Left lobe of liver (tissue), 2 donors: Measurements from ENCODE around the gene COA4. TPM values are rescaled to one million over a fixed set of nuclear protein-coding genes. Genes with fewer than 3 reads are reported as not detected.
"Not testable (repeated sequence)": the region's sequence is repeated elsewhere in the genome, so short reads cannot be mapped to it uniquely, and the experiment has no call there.

Experiments
- ATAC-seq: fragments of 200-7000 bp; cut with Tn5 transposase; one replicate; pipeline ENCODE4 v1.9.1; 2020; ENCODE audit warnings: mild to moderate bottlenecking, moderate library complexity
- DNase-seq: peaks from one replicate; pipeline ENCODE4 v3.0.0-alpha.2; 2020; ENCODE audit warnings: low spot score
- total RNA-seq: library from RNA; stranded (reverse); gene quantifications from one replicate; pipeline ENCODE4 v1.2.1, GENCODE V29; 2021
- donor health status: DM: no; HTN: no; CAD: no; lungs with moderate emphysema.
- donor health status: DM: no; HTN: yes; CAD: no.

COA4 gene
- total RNA-seq = 47.9 TPM

DNA sequence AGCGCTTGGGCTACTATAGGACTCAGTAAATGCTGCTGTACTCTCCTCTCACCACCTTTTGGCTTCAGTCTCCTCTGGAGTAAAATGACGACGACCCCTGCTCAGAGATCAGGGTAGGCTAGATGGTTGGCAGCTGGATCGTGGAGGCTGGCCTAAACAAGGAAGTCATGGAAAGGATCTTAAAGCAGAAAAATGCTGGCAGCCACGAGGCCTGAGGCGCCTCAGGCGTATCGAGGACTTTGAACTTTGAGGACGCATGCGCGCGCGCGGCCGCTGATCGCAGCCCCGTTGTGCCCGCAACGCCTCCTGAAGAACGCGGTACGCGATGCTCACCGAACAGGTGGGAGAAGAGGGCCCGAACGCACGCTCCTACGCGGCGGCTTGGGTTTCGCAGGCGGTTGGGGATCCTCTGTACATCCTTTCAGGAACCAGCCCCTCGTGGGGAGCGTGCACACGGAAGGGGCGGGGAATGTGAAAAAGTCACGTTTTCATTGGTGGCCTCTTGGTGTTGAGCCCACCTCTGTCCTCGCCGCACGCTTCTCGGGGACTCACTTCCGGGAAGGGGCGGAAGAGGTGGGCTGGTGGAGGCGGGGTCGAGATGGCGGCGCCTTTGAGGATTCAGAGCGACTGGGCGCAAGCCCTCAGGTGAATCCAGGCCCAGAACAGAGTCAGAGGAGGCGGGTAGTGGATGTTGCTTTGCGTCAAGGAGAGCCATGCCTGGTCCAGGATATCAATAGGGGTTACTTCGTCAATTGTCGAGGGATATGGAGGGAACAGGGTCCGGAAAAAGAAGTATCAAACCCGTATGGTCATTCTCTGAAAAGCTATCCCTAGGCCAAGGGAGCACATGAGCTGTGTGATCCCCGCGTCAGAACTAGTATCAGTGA is at the start of gene COA4, which contains the start of gene PAAF1:
COA4 (minus strand) TSS at position 423 of the 887 bp plus-strand sequence. CDS start 3,468 bp downstream, outside the sequence.
PAAF1 (plus strand) TSS at position 576 of the 887 bp plus-strand sequence; CDS start at position 599, 23 bp downstream.
- ATAC-seq (peak; percentile 98), DNase-seq (peak; percentile 94)

DNA sequence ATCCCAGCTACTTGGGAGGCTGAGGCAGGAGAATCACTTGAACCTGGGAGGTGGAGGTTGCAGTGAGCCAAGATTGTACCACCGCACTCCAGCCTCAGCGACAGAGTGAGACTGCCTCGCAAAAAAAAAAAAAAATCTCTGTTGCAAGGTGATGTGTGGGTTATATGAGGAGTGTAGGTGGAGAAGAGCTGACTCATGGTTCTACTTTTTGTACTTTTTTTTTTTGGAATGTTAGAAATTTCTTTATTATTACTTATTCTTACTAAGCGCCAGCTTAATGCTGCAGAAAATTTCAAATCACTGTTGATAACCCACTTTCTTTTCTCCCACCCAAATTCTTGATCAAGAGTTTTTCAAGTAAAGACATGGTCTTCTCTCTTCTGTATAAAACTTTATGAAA is 44.5 kb upstream of the COA4 start:
- DNase-seq (no peak), ATAC-seq (no peak)

DNA sequence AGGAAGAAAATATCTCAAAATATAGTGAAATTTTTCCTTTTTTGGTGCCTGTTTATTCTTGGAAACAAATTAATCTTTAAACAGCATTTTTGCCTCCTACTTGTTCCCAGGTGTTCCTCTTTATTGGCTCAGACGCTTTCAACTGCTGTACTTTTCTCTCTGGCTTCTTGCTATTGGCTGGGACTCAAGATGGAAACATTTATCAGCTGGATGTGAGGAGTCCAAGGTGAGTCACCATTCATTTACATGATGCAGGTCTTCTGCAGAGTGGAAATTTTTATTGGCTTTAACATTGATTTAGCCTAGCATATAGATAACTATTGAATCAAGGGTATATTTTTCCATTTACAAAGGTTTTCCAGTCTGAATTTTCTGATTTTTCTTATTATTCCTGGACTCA is 39.8 kb upstream of the COA4 start:
- DNase-seq = no peak
- no peak for ATAC-seq

DNA sequence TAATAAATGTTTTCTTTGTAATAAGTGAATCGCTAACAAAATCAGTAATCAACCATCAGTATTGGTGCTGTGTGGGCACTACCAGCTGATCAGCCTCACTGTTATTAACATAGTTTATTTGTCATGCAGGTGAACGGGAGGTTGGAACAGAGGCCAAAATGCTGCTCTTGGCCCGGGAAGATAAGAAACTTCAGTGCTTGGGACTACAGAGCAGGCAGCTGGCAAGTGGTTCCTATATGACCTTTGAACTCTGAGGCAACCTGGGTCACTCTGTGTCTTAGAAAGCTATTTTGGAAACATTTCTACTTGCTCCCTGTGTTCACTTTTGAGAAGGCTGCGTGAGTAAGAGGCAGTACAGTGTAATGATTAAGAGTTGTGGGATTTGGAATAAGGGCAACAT is 37.6 kb upstream of the COA4 start:
- ATAC-seq = peak; percentile 79

DNA sequence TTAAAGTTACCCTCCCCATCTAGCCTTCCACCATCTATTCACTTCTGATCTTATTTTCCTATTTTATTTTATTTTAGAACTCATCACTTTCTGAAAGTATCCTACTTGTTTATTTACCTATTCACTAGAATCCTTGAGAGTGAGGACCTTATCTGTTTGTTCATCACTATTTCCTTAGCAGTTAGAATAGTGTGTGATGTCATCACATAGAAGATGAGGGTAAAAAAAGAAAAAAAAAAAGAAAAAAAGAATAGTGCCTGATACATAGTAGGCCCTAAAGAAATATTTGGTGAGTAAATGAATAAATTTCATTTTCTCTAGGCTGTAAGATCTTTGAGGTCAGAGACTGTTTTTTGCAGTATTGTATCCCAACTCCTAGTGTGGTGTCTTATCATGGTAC is 36.8 kb upstream of the COA4 start:
- DNase-seq (no peak), ATAC-seq (no peak)

More for the DNA sequence above, 37.6 kb upstream of the COA4 start:
- DNase-seq = no peak

DNA sequence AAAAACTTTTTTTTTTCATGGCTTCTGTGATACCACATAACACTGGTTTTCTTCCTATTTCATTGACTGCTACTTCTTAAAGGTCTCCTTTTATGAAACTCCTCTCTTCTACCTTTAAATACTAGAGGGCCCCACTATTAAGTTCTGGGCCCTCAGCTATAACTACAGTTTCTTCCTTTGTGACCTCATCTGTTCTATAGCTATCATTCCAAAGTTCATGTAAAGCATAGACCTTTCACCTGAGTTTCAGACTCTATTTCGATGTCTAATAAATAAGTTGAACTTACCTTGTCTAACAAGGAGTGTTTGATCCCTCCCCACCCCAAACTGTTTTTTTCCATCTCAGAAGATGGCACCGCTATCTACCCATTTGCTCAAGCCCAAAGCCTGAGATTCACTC is 35.4 kb upstream of the COA4 start:
- no peak for DNase-seq
- ATAC-seq = no peak

DNA sequence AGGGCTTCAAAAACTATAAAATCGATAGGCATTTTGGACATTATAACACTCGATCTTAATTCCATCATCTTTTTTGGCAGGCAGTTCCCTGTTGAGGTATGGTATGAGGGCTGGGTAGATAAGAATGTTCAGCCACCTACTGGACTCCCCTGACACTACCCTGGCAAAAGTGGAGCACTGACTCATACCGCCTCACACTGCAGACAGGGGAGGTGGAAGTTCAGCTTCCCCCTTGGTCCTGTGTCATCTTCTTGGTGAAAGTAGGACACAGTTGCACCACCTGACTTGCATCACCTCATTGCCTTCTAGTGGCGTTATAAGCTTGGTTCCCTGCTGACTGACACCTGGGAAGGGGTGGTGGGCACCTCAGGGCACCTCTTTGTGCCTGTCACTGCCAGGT is 30.5 kb upstream of the COA4 start:
- peak; percentile 33 for ATAC-seq
- DNase-seq = no peak

DNA sequence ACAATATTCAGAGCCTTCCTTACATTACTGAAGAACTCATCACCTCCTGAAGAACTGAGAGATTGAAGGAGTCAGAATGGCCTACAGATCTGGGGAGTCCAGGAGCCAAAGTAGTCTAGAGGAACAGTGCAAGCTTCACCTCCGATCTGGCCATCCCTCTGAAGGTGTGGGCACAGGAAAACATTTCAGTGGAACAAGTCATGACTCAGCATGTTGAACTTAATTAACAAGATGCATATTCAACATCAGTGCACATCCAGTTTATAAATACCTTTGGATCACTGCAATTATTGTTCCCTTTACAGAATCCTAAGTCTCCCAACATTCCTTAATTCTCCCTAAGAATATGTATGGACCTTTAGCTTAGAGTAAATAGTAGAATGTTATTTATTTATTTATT is 25.7 kb upstream of the COA4 start:
- DNase-seq = no peak
- no peak for ATAC-seq

DNA sequence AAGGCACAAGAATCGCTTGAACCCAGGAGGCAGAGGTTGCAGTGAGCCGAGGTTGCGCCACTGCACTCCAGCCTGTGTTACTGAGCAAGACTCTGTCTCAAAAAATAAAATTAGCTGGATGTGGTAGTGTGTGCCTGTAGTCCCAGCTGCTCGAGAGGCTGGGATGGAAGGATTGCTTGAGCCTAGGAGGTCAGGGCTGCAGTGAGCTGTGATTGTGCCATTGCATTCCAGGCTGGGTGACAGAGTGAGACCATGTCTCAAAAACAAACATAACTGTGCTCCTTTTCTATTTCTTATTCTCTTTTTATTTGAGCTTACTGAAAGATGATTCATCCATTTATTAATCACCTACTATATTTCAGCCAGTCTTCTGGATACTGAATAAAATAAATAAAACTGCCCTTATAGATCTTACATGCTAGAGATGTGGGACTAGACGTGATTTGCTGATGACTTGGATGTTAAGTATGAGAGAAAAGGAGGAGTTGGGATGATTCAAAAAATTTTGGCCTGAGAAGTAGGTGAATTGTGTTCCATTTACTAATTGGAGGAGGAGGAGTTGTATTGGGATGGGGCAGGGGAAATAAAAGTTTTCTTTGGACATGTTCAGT is 18.2 kb upstream of the COA4 start:
- ATAC-seq = no peak
- no peak for DNase-seq

DNA sequence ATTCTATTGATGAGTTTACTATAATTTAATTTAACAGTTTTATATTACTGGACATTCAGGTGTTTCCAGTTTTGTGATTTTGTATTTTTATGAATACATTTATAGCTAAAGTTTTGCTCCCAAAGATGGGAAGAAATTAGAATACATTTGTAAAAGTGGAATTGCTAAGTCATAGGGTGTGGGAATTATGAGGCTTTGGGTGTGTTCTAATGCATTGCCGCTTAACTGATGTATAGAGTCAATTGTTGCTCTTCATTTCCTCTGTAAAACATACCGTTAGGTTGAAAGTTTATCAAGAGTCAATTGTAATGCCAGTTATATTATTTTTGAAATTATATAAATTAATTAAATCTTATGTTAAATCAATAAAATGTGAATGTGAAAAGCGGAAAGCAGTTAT is 16.4 kb upstream of the COA4 start:
- ATAC-seq (no peak), DNase-seq (no peak)

DNA sequence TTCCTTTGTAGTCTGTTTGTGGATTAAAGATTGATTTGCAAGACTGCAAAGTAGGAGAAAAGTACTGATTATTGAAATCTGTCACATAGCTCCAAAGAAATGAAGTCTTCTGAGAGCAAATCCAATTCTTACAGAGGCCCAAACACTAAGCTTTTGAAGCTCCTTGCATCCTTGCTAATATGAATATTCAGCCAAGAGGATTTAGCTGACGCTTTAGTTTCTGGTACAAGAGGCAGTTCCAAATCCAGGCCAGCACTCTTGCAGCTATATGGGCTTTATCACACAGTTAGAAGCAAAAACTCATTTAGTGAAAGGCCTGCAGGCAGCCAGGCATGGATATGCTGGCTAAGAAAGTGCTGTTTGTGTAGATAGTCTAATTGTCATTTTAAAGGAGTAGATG is 12.9 kb upstream of the COA4 start:
- DNase-seq (no peak), ATAC-seq (no peak)

DNA sequence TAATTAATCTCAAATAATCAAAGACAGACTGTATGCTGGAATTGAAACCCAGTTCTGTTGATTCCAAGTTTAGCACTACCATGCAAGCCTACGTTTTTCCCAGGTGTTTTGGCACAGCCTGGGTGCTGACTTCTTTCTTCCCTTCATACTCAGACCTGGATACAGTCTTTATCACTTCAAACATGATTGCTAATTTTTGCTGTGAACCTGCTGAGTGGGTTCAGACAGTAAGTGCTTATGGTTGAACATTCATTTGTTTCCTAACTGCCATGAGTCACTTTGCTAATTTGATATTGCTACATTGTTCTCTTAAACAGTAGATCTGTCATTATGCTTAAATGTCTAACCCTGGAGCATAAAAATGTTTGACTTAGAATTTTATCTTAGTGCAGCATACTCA is 12.4 kb upstream of the COA4 start:
- no peak for ATAC-seq
- DNase-seq = no peak

DNA sequence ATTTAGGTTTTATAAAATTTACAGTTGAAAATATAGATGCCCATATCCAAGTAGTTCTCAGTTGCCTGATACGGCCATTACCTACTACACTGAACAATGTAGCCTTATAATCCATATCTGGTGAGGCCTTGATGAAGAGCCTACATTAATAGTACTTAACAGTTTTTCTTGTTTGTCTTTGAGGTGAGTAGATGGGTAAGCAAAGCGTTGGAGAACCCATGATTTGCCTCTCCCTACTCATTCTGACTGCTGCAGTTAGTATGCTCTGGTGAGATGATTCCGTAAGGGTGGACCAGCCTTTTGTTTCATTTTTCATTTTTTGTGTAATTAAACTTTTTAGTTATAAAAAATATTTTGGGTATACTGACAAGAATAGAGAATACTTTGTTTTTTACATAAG is 11.6 kb upstream of the COA4 start:
- no peak for DNase-seq
- ATAC-seq = no peak

DNA sequence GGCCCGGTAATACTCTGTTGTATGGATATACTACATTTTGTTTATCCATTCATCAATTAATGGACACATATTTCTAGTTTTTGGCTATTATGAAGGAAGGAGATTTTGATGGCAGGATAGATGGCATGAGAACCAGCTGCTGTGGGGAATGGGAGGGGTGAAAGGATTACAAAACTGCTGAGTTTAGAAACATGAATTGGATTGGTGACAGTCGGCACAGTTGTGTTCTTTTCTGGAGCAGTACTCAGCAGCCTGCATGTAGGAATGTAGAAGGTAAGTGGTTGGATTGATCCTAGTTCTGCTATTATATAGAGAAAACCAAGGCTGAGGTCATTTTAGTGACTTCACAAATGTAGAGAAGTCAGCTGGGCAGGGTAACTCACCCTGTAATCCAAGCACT is 7.2 kb upstream of the COA4 start:
- ATAC-seq = peak; percentile 26
- no peak for DNase-seq

DNA sequence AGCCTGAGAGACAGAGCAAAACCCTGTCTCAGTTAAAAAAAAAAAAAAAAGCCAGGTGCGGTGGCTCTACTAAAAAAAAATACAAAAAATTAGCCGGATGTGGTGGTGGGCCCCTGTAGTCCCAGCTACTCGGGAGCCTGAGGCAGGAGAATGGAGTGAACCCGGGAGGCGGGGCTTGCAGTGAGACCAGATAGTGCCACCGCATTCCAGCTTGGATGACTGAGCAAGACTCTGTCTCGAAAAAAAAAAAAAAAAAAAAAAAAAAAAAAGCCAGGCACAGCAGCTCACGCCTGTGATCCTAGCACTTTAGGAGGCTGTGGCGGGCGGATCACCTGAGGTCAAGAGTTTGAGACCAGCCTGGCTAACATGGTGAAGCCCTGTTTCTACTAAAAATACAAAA is 3.8 kb upstream of the COA4 start:
- DNase-seq = not testable (repeated sequence)

DNA sequence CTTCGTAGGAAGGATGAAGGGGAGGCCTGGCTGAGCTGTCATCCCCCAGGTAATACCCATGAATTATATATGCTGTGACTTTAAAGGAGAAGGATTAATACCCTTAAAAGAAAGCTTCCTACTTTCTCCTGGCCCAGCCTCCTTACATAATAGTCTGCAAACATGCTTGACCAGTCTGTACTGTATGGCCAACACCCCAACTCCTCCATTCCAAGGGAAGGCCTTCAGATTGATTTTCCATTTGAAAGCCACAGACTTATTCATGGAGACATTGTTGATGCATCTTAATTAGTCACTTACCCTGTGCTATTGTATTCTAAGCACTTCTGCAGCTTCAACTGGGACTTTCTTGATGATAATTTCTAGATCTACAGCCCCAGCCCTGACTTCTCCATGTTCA is 2.1 kb upstream of the COA4 start:
- DNase-seq = no peak
- no peak for ATAC-seq

More for the DNA sequence above, 3.8 kb upstream of the COA4 start:
- ATAC-seq = not testable (repeated sequence)

DNA sequence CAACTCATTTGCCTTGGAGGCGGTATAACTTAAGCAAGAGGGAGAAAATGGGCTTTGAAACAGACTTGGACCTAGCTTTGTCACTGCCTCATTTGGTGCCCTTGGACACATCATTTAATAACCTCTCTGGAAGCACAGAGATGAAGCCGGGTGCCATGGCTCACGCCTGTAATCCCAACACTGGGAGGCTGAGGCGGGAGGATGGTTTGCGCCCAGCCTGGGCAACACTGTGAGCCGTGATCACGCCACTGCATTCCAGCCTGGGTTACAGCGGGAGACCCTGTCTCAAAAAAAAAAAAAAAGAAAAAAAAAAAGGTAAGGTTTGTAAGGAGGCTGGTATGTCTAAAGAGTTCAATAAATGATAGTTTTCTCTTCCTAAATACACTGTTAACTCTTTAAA is 806 bp downstream of the COA4 start:
- DNase-seq (no peak), ATAC-seq (no peak)

DNA sequence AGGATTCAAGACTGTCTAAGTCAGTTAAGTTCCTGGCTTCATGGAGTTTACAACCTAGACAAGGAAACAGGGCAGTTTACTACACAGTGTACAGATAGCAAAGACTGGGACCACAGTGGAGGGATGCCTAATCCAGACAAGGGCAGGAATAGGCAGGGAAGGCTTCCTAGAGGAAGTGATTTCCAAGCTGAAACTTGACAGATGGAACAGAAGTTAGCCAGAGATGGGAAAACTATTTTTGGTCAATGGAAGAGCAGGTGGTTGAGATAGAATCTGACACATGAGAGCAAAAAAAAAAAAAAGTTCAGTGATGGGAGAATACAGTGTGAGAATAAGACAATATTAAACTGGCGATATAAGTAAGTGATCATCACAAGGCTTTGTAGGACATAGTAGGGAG is 1.3 kb downstream of the COA4 start:
- no peak for ATAC-seq
- no peak for DNase-seq

DNA sequence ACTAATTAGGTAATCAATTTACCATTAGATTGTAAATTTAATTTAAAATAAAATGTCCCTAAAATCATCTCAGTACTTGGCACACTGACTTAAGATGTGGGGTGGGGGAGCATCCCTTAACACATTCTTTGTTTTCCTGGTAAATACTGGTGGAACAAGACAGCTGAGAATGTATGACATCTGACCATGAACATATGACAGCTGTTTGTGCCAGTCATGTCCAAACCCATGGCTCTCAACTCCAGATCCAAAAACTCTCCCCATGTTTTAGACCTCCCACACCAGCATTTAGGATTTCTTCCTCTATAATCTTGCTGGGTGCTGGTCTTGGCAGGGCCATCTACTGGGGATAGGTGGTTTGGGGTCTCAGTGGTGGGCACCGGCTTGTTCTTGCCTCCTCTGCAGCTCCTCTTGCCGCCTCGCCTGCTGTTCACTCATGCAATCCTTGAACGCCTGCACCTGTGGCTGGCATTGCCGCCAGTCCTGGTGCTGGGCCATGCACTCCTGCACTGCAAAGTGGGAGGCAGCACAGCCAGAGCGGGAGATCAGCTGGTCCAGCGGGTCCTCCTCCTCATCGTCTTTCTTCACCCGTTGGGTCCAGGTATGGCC is 3.8 kb downstream of the COA4 start:
- ATAC-seq (no peak), DNase-seq (no peak)

DNA sequence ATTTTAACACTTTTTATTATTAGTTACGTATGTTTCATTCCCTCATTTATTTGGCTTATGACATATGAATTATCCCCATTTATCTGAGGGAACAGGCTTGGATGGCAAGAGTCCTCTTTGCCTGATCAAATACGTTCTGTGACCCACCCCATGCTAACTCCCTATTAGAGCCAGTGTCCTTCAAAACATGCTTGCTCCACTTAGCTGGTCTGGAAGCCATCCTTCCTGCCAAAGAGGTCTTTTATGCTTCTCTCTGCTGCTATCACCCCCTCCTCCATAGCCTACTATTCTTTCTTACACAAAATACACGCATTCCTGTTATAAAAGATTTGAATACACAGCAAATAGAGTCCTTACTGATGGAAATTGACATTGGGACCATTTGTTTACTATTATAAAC is 6.4 kb downstream of the COA4 start:
- no peak for DNase-seq
- no peak for ATAC-seq

DNA sequence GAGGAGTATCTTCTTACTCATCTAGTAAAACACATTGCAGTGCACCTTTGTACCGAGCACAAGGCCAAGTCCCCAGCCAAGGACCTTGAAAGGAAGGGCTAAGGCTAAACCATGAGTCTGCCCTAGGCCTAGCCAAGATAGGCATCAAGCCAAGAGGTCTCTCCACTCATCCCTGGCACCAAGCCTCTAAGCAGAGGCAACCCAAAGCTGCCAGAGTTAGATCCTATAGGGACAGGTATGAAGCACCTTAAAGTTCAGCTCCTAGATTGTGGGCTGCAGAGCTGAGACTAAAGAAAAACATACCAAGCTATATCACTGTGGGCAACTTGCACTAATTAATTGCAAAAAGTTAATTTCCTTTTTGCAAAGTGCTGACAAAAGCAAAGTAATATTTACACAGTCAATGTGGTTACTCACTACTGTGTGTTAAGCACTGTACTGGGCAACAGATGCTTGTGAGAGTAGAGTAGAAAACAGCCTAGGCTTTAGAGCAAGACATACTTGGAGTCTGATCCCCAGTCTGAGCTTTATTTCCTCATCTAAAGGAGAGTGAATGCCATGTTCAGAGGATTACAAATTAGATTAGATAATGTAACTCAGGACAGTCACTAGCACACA is 7.2 kb downstream of the COA4 start:
- DNase-seq = peak; percentile 55
- peak; percentile 77 for ATAC-seq
